Stimulated activated CD4-positive, alpha-beta T cell treated with anti-CD3 and anti-CD28 coated beads, TNF-alpha, amount 100 ng/mL, for 1 hour (primary cell): ENCODE data around the gene RBBP8NL.

Experiments
- DNase-seq, 3 donors: peaks; one replicate each; pipeline ENCODE4 v3.0.0-alpha.2; 2020; ENCODE audit warnings: low read depth in 3 of 3, low spot score in 1 of 3

RBBP8NL gene

DNA sequence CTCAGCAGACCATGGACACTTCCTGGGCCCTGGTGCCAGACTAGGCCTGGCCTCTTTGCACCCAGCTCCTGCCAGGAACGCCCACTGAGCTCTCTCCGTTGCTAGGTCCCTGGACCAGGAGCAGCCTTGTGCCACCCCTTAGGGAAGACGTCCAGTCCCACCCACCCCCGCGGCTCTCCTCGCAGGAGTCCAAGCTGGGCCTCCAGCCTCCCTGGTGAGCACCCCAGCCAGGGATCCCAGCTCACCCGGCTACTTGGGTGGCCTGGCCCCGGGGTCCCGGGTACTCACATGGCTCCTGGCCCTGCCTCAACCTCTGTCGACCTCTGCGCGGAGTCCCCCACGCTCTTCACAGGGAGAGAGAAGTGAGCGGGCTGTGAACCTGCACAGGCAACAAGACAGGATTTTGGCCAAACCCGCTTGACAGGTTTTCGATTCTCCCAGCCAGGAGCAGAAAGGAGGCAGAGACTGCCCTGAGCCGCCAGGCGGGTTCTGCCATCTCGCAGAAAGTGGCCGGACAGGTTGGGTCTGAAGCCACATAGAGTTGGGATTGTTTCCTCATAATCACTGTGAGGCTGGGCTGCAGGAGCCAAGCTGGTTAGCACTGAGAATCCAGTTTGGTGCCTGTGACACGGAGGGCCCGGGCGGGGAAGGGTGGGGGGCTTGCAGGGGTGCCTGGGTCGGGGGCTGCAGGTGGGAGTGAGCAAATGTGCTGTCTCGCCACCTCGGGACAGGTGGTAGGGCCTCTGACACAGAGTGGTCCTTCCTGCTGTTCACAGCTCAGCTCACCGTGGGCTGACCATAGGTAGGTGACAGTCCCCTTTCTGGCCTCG is at the start of gene RBBP8NL:
Gene RBBP8NL, minus strand, starts transcription at position 368 of the 830 bp plus-strand sequence. CDS start 7,892 bp downstream, outside the sequence.
- DNase-seq: no peak

GRCh38 chr20:62476056-62476838 is 48.9 kb upstream of the RBBP8NL start:
- DNase-seq: no peak

GRCh38 chr20:62475772-62476055 is 48.4 kb upstream of the RBBP8NL start, which contains the start of gene GATA5:
TSS of gene GATA5 (minus strand) at chr20:62475995. CDS start at chr20:62475521, 474 bp downstream.
- no peak for DNase-seq

DNA sequence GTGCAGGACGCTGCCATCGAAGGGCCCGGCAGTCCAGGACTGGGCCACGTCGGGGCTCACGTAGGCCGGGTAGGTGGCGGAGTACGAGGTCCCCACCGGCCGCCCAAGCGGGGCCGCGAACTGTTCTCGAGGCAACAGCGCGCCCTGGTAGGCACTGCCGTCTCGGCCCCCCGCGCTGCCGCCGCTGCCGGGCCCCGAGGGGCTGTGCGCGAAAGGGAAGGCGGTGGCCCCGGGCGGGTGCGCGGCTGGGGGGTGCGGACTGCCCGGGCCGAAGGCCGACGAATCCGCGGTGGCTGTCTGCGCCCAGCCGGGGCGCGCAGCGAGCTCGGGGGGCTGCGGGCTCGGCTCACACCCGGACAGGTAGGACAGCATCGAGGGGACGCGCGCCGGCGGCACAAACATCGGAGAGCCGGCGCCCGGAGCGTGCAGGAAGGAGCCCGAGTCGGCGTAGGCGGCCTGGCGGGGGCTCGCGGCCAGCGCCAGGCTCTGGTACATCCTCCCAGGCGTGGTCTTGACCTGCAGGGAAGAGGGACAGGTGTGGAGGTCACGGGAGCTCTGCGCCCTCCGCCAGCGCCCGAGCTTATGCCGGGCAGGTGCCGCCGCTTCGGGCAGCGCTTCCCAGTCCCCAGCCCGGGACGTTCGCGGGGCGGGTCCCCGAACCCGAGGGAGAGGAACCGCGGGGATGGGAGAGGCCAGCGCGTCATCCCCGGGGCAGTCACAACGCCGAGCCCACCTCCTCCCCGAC is 47.9 kb upstream of the RBBP8NL start:
- DNase-seq: no peak

DNA sequence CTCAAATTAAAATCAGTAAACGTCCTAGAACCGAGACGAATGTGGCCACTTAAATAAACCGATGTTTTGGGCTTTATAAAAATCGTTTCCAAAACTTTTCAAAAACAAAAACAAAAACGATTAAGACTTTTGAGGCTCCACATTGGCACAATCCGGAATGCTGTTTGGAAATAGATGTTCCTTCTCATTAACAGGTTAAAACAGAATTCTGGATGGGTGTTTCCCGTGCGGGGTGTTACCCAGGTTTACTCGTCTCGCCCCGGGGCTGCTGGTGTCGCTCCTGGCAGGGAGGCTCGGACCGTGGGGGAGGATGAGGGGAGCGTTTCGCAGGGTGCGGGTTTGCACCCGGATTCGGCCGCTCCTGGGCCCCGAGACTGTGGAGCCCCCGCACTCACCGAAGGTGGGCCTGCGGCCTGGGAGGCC is 47.3 kb upstream of the RBBP8NL start:
- DNase-seq: no peak

DNA sequence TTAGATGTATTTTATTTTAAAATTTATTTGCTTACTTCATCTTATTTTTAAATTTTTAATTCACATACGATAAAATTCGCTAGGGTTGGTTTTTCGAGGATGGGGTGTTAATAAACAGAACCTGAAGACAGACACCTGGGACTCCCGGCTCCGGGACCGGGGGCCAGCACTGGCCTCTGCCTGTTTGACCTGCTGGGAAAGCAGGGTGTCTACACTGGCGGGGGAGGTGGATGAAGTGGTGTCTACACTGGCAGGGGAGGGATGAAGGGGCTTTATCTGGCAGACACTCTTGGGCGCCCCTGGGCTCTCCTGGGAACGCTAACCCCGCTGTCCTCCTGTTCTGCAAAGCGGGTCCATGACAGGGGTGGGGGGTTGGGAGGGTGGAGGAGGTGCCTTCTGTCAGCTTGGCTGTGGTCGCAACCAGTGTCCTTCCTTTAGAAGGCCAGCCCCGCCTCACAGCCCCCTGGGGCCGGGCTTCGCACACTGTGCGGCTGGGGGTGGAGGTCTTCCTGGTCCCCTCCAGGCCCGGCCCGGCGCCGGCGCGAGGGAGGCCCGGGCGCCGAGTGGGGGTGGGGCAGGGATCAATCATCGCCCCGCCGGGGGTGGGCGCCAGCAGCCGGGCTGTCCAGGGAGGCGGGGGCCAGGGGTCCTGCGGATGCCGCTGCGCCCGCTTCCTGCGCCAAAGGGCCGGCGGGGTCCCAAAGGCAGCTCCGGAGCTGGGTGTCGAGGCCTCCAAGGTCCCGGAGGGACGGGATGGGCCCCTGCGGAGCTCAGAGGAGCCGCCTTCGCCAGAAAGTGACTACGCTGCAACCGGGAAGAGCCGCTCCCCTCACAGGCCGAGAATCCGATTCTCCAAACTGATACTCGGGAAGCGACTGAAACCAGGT is 46.6 kb upstream of the RBBP8NL start:
- no peak for DNase-seq

DNA sequence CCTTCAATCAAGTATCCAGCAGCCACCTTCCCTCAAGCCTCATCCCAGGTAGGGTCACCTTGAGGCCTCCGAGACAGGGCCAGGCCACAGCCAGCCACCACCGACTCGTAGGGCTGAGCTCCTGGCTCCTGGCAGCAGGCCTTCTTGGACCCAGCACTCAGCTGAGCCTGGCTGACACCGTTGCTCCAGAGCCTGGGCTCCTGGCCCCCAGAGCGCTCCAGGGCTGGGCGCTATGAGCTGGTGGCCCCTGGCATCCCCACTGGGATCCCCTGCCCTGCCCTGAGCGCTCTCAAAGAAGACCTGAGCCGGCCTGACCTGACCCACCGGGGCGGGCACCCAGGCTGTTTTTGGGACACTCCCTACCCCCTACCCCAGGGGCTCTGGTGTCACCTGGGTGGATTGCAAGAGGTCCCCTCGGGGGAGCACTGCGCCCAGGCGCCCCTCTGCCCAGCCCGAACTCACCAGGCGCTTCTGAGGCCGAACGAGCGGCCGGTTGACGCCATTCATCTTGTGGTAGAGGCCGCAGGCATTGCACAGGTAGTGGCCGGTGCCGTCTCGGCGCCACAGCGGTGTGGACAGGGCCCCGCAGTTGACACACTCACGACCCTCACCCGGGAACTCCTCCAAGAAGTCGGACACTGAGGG is 45.7 kb upstream of the RBBP8NL start:
- DNase-seq: no peak

DNA sequence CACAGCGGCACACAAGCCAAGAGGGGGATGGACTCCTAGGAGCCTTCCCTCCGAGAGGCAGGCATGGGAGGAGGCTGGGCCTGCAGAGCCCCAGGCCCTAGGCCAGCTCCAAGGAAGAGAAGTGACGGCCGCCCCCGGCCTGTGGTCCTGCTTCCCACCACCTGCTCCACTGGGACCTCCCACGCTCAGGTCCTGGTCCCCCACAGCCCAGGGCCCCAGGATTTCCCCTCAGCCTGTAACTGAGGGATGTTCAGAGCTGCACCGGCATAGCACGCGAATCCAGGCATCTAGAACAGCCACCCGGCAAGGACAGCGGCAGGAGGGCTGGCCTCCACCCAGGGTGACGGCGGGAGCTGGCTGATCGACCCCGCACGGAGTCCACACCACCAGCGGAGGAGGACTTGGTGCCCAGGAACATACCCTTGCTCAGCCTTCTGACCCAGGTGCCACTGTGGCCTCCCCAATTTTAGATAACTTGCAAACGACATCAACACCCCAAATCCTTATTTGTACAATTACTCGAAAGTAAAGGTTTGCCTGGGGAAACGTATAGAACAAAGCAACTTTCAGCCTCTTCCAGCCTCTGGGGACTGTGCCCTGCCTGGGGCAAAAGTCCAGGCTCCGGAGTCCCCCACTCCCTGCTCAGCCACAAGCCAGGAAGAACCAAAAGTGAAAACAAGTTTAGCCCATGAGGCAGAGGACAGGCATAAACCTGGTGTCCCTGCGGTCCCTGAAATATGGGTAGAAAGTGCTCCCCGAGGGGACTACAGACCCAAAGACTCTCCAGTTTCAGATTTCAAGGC is 45.0 kb upstream of the RBBP8NL start:
- DNase-seq: no peak

- DNase-seq: no peak
Measured at GRCh38 chr20:62470459-62470858, 43.1 kb upstream of the RBBP8NL start.

GRCh38 chr20:62470001-62470400 is 42.7 kb upstream of the RBBP8NL start:
- DNase-seq: no peak

GRCh38 chr20:62469352-62469751 is 42.0 kb upstream of the RBBP8NL start:
- DNase-seq: no peak

GRCh38 chr20:62466806-62467537 is 39.6 kb upstream of the RBBP8NL start:
- DNase-seq: no peak

GRCh38 chr20:62466072-62466760 is 38.9 kb upstream of the RBBP8NL start:
- no peak for DNase-seq

GRCh38 chr20:62464990-62465389 is 37.7 kb upstream of the RBBP8NL start:
- no peak for DNase-seq

DNA sequence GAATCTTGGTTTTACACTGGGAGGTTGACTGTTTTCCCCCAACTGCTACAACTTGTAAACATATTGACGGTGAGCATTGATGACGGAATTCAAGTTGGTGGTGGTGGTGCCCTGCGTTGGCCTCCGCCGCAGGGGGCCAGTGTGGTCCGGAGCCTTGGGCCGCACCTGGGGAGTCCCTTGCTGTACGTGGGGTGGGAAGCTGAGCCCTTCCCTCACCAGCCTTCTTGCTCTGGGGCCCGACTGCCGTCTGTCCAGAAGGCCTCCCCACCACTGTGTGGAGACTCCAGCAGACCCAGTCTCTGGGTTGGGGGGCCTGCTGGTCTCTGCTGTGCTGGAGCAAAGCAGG is 37.1 kb upstream of the RBBP8NL start:
- DNase-seq: no peak

- no peak for DNase-seq
Measured at GRCh38 chr20:62463651-62464424, 36.5 kb upstream of the RBBP8NL start.

- DNase-seq: no peak
Measured at GRCh38 chr20:62462976-62463592, 35.7 kb upstream of the RBBP8NL start.
